ENCODE data around the gene TUBAL3. TPM values are rescaled to one million over a fixed set of nuclear protein-coding genes. Genes with fewer than 3 reads are reported as not detected.

The TUBAL3 gene
- total and polyA plus RNA-seq, 9 of the 15 experiments (the other 6 are each of a cell fraction or from before 2014, with no cell fraction given): 5.5 to 10.1 (median 6.9) TPM

DNA sequence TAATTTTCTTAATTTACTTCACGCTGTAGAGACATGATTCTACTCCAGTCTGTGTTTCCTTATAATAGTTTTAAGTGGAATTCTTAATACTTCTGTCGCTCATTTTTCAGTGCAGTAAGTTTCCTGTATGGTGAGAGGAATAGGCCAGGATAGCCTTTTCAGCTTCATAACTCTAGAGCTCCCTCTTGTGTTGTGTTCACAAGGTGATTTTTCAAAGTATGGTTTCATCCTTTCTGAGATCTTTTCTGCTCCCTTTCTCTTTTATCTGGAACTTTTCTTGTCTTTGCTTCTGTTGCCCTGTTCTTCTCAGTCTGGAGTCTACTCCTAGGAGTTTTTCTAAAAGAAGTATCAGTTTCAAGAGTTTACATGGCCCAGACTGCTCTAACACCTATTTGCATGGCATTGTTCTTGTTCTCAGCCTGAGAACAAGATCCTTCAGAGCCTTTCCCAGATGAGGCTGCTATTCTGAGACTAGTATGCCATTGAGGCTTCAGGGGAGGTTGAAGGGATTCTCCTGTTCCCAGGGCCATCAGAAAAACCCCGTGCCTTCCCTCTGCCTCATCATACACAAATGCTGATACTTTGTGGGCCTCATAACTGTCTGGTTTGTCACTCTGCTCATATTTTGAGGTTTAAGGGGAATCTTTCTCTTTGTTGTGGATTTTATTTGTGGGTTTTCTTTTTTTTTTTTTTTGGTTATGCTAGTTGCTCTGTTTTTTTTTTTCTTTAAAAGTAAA is 29.6 kb upstream of the TUBAL3 start:
- Histone ChIP-seq H3K4me1 (replicated peaks in 1 of 2; ENCODE audit: control insufficient read depth in 2 of 2, insufficient read depth in 2 of 2, low read length in 2 of 2) (peaks cover 0 to 7% of the 10 kb centered on the region in 2 experiments; a peak in 2 of 5 replicates), H3K79me2 (ENCODE audit: control insufficient read depth, insufficient read depth, low read length) (peaks cover 63% of the 10 kb centered on the region), H3K4me3 (no peak overlapping the region), H3K9ac (ENCODE audit: insufficient read depth in 1 of 2, low read depth in 2 of 2, low read length in 2 of 2) (no peak overlapping the region), H3K36me3 (ENCODE audit: control insufficient read depth, insufficient read depth, low read length) (peaks cover 59% of the 10 kb centered on the region), H3K9me1 (ENCODE audit: control insufficient read depth, insufficient read depth, low read length) (no peaks in the 10 kb centered on the region), H3K27me3 (ENCODE audit: control insufficient read depth in 2 of 2, insufficient read depth in 2 of 2, low read length in 2 of 2) (no peaks in the 10 kb centered on the region), H3K27ac (ENCODE audit: extremely low read depth, low read depth, low read length) (peak overlapping the region; percentile 31; the same call in 1 of the 3 replicates), H3K9me3 (replicated peaks; ENCODE audit: control insufficient read depth, insufficient read depth, low read depth, low read length) (no peaks in the 10 kb centered on the region), H2AFZ (ENCODE audit: low read depth, low read length) (no peak overlapping the region), H3K4me2 (ENCODE audit: insufficient read depth, low read length) (no peak overlapping the region), H4K20me1 (replicated peaks; ENCODE audit: control insufficient read depth, insufficient read depth, low read length) (0 out of 2 replicates have a peak, but pooled peaks cover 3% of the 10 kb centered on the region)
- POLR2A ChIA-PET: interaction anchor here (0.7 to 2.2 kb wide), 6 partner anchors 8 to 584 kb away, joined by 3 to 11 read pairs (median 4); partner anchors contain the start of gene NET1
- CTCF ChIA-PET (ENCODE audit: low intra/inter-chr PET ratio): interaction anchor here (0.6 to 3.6 kb wide), 4 partner anchors 90 to 716 kb away, joined by 3 to 39 read pairs (median 17); no protein-coding TSS in a partner anchor
- in situ Hi-C loops (cut with MboI): no loop called here
- BruUV-seq (replicated peaks): no TSS peak
- ATAC-seq (peak; percentile 92), DNase-seq (ENCODE audit: extremely low read depth in 1 of 4, low spot score in 3 of 4) (peak; percentile 27 to 60 (median 32)), FAIRE-seq (peak; percentile 79)
- WGBS (ENCODE audit: insufficient coverage, low coverage, missing lambda C conversion rate): 33% methylated on average over 3 of the region's 3 CpGs
- intact Hi-C loops (cut with micrococcal nuclease): loop anchor here (5.0 to 10.0 kb wide), 5 partner anchors 52 to 617 kb away; no protein-coding TSS in a partner anchor
- TF ChIP-seq FOS (IDR thresholded peaks at IDR 0.05; ENCODE audit: extremely low read depth, insufficient read length): no peak
- TF ChIP-seq POLR2AphosphoS5 (IDR thresholded peaks at IDR 0.05; ENCODE audit: control insufficient read depth, insufficient read depth, low read depth, low read length): no peak
- TF ChIP-seq, protein P1, sequence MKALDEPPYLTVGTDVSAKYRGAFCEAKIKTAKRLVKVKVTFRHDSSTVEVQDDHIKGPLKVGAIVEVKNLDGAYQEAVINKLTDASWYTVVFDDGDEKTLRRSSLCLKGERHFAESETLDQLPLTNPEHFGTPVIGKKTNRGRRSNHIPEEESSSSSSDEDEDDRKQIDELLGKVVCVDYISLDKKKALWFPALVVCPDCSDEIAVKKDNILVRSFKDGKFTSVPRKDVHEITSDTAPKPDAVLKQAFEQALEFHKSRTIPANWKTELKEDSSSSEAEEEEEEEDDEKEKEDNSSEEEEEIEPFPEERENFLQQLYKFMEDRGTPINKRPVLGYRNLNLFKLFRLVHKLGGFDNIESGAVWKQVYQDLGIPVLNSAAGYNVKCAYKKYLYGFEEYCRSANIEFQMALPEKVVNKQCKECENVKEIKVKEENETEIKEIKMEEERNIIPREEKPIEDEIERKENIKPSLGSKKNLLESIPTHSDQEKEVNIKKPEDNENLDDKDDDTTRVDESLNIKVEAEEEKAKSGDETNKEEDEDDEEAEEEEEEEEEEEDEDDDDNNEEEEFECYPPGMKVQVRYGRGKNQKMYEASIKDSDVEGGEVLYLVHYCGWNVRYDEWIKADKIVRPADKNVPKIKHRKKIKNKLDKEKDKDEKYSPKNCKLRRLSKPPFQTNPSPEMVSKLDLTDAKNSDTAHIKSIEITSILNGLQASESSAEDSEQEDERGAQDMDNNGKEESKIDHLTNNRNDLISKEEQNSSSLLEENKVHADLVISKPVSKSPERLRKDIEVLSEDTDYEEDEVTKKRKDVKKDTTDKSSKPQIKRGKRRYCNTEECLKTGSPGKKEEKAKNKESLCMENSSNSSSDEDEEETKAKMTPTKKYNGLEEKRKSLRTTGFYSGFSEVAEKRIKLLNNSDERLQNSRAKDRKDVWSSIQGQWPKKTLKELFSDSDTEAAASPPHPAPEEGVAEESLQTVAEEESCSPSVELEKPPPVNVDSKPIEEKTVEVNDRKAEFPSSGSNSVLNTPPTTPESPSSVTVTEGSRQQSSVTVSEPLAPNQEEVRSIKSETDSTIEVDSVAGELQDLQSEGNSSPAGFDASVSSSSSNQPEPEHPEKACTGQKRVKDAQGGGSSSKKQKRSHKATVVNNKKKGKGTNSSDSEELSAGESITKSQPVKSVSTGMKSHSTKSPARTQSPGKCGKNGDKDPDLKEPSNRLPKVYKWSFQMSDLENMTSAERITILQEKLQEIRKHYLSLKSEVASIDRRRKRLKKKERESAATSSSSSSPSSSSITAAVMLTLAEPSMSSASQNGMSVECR (CRISPR knock-in tag; IDR thresholded peaks at IDR 0.05): no peak
- TF ChIP-seq, protein P2, sequence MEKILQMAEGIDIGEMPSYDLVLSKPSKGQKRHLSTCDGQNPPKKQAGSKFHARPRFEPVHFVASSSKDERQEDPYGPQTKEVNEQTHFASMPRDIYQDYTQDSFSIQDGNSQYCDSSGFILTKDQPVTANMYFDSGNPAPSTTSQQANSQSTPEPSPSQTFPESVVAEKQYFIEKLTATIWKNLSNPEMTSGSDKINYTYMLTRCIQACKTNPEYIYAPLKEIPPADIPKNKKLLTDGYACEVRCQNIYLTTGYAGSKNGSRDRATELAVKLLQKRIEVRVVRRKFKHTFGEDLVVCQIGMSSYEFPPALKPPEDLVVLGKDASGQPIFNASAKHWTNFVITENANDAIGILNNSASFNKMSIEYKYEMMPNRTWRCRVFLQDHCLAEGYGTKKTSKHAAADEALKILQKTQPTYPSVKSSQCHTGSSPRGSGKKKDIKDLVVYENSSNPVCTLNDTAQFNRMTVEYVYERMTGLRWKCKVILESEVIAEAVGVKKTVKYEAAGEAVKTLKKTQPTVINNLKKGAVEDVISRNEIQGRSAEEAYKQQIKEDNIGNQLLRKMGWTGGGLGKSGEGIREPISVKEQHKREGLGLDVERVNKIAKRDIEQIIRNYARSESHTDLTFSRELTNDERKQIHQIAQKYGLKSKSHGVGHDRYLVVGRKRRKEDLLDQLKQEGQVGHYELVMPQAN (IDR thresholded peaks at IDR 0.05; ENCODE audit: borderline replicate concordance): no peak
- no peak for TF ChIP-seq THAP7 (CRISPR knock-in tag; IDR thresholded peaks at IDR 0.05)
- no peak for TF ChIP-seq SRSF3 (IDR thresholded peaks at IDR 0.05; ENCODE audit: insufficient read depth, low read length)
- TF ChIP-seq DEAF1 (CRISPR knock-in tag; IDR thresholded peaks at IDR 0.05): peak; percentile 30; the same call in 1 of the 2 replicates
- peak; percentile 17; the same call in 1 of the 2 replicates for TF ChIP-seq CC2D1A (IDR thresholded peaks at IDR 0.05)

All from K562 (cell line).